NT2/D1 (cell line): Measurements from ENCODE around the gene PFAS.
"Not testable (repeated sequence)": the region's sequence is repeated elsewhere in the genome, so short reads cannot be mapped to it uniquely, and the experiment has no call there.

Experiments
- DNase-seq: peaks from one replicate; pipeline ENCODE4 v3.0.0-alpha.2; 2011; ENCODE audit warnings: low read depth, low spot score
- H3K27me3 ChIP-seq: 2 replicates; pipeline ENCODE4 v1.6.0; 2011; ENCODE audit warnings: mild to moderate bottlenecking; ENCODE audit not compliant: insufficient read length, insufficient read depth
- H3K36me3 ChIP-seq: 2 replicates; pipeline ENCODE4 v1.6.1; 2011; ENCODE audit warnings: mild to moderate bottlenecking, low read length, mixed read lengths; ENCODE audit not compliant: insufficient read depth, insufficient read length
- H3K4me1 ChIP-seq: 2 replicates; pipeline ENCODE4 v1.5.1; 2011; ENCODE audit not compliant: insufficient read depth, insufficient read length
- H3K4me3 ChIP-seq: 2 replicates; pipeline ENCODE4 v1.5.1; 2011; ENCODE audit warnings: low read depth; ENCODE audit not compliant: insufficient read length
- H3K9ac ChIP-seq: 2 replicates; pipeline ENCODE4 v1.6.0; 2011; ENCODE audit warnings: low read depth; ENCODE audit not compliant: insufficient read length
- H3K9me3 ChIP-seq: 2 replicates; pipeline ENCODE4 v1.5.1; 2011; ENCODE audit warnings: mild to moderate bottlenecking, low read length; ENCODE audit not compliant: insufficient read depth
- SUZ12 ChIP-seq: IDR thresholded peaks from 2 replicates; pipeline ENCODE4 v1.6.1; 2011; ENCODE audit not compliant: insufficient read length, insufficient read depth; ENCODE audit errors: extremely low read depth
- YY1 ChIP-seq: IDR thresholded peaks from 2 replicates; pipeline ENCODE4 v1.6.1; 2011; ENCODE audit not compliant: insufficient read length, insufficient read depth
- ZNF274 ChIP-seq: IDR thresholded peaks from 2 replicates; pipeline ENCODE4 v1.6.1; 2011; ENCODE audit warnings: mild to moderate bottlenecking, low read depth, low read length

PFAS gene

DNA sequence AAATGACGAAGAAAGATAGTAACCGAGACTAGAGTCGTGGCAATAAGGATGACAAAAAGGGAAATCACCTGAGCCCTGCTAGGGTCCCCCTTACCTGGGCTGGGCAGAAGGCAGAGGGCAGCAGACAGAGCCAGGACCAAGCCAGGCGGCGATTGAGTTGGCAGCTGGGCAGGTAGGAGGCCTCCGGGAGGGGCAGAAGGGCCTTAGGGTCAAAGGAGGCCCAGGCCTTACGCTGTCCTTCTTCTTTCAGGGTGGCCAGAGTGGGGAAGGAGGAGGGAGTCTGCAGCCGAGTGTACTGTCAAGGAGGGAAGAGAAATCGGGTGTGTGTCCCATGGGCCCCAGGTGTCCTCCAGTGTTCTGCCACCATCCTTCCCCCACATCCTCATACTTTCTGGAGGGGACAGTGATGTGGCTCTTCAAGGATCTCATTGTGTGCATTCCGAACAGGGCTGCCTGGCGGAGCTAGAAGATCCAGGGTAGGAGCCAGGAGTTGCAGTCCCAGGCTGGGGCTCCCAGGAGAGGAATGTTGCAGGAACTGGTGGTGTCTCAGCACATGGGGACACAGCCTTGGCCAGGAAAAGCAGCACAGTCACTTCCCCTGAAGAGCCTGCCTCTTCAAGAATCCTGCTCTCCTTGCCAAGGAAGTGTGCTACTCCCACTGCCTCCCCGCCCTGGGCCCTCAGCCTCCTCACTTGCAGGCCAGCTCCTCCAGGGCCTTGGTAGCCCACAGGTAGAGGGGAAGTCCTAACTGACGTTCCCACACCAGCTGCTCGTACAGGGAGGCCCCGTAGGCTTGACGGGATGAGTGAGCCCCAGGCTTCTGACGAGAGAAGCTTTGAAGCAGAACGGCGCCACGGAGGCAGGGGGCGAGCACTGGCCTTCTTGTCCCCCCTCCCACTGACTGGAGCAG lies 14.5 kb upstream of the PFAS start:
- no peak overlapping the region for H3K9ac ChIP-seq
- H3K27me3 ChIP-seq = no peaks in the 10 kb centered on the region
- peaks cover 89% of the 10 kb centered on the region for H3K36me3 ChIP-seq
- H3K4me3 ChIP-seq = no peak overlapping the region
- no peaks in the 10 kb centered on the region for H3K4me1 ChIP-seq
- TF ChIP-seq SUZ12 (no peak), YY1 (no peak), ZNF274 (no peak)
- DNase-seq = no peak
- no peaks in the 10 kb centered on the region for H3K9me3 ChIP-seq

DNA sequence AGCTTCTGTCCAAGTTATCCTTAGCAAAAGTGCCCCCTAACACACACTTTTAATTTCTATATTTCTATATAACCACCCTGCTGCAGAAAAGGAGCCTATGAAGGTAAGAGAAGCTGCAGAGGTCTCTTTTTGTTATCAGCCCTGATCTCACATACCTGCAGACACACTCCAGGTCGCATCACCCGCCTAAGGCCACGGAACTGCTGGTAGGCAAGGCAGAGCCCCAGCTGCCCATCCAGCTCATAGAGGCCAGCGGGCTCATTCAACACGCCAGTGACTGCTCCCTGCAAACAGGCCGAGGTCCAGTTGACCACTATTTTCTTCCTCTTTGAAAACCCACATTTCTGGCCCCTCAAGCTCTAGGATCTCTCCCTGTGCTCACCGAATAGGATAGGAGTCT lies 13.4 kb upstream of the PFAS start:
- DNase-seq = no peak
- no peaks in the 10 kb centered on the region for H3K9me3 ChIP-seq
- H3K27me3 ChIP-seq = no peaks in the 10 kb centered on the region
- no peaks in the 10 kb centered on the region for H3K4me1 ChIP-seq
- no peak overlapping the region for H3K9ac ChIP-seq
- H3K36me3 ChIP-seq = peaks cover 85% of the 10 kb centered on the region
- no peak overlapping the region for H3K4me3 ChIP-seq
- no peak for TF ChIP-seq ZNF274
- no peak for TF ChIP-seq YY1
- no peak for TF ChIP-seq SUZ12

DNA sequence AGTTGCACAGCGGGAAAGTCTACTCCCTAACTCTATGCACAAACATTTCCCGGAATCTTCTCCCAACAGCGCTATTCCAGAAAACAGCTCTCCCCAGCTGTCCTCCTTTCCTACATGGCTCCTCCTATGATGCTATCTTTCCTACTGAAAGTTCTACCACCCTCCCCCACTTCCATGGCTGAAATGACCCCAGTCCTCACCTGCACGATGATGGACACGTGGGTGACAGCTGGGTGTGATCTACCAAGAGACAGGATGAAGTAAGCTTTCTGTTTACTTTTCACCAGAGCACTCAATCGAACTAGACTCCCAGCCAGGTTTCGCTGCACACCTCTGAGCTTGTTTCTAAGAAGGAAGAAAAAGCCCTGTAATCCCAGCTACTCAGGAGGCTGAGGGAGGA lies 11.9 kb upstream of the PFAS start:
- H3K9ac ChIP-seq = no peak overlapping the region
- DNase-seq = no peak
- H3K9me3 ChIP-seq = no peaks in the 10 kb centered on the region
- no peaks in the 10 kb centered on the region for H3K4me1 ChIP-seq
- TF ChIP-seq ZNF274 (no peak), SUZ12 (no peak), YY1 (no peak)
- no peak overlapping the region for H3K4me3 ChIP-seq
- H3K27me3 ChIP-seq = no peaks in the 10 kb centered on the region
- peaks cover 80% of the 10 kb centered on the region for H3K36me3 ChIP-seq

DNA sequence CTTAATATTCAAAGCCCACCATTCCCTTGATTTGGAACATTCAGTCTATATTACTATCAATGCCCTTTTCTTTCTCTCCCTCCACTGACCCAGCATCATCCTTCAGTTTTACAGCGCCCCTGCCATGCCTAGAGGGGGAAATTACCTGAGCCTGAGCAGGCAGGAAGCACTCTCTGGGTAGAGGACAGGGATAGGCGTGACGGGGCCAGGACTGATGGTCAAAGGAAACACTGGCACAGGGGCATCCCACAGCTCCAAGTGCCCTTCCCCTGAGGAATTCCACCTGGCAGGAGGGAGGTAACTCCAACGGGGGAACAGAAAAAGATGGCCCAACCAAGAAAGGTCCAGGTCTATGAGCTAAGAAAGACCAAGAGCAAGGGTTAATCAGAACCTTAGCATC lies 11.2 kb upstream of the PFAS start:
- no peak overlapping the region for H3K9ac ChIP-seq
- no peak overlapping the region for H3K4me3 ChIP-seq
- no peaks in the 10 kb centered on the region for H3K9me3 ChIP-seq
- peaks cover 77% of the 10 kb centered on the region for H3K36me3 ChIP-seq
- no peaks in the 10 kb centered on the region for H3K4me1 ChIP-seq
- DNase-seq = no peak
- H3K27me3 ChIP-seq = no peaks in the 10 kb centered on the region
- TF ChIP-seq YY1 = no peak
- TF ChIP-seq SUZ12 = no peak

DNA sequence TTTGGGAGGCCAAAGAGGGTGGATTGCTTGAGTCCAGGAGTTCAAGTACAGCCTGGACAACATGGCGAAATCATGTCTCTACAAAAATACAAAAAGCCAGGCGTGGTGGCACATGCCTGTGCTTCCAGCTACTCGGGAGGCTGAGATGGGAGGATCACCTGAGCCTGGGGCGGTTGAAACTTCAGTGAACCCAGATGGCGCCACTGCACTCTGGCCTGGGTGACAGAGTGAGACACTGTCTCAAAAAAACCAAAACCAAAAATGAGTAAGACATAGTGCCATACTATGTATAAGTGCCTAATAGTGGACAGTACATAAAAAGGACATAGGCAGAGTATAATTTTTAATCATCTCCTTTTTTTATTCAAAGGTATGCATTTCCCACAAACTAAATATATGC lies 5.3 kb upstream of the PFAS start:
- DNase-seq = no peak
- H3K9ac ChIP-seq = no peak overlapping the region
- H3K4me3 ChIP-seq = no peak overlapping the region
- no peaks in the 10 kb centered on the region for H3K4me1 ChIP-seq
- no peaks in the 10 kb centered on the region for H3K27me3 ChIP-seq
- no peaks in the 10 kb centered on the region; the same call in 1 of the 2 replicates for H3K9me3 ChIP-seq
- TF ChIP-seq YY1 (no peak), ZNF274 (no peak), SUZ12 (no peak)
- H3K36me3 ChIP-seq = peaks cover 42% of the 10 kb centered on the region

DNA sequence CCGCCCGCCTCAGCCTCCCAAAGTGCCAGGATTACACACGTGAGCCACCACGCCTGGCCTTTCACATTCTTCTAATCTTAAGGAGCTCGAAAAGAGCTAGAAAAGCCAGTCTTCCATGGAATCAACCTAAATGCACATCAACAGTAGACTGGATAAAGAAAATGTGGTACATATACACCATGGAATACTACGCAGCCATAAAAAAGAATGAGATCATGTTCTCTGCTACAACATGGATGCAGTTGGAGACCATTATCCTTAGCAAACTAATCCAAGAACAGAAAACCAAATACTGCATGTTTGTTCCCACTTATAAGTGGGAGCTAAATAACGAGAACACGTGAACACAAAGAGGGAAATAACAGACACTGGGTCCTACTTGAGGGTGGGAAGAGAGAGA lies 4.3 kb upstream of the PFAS start:
- H3K4me1 ChIP-seq = no peaks in the 10 kb centered on the region
- H3K36me3 ChIP-seq = peaks cover 37% of the 10 kb centered on the region
- no peaks in the 10 kb centered on the region; the same call in 1 of the 2 replicates for H3K9me3 ChIP-seq
- no peak overlapping the region for H3K9ac ChIP-seq
- no peak for TF ChIP-seq SUZ12
- no peak for TF ChIP-seq YY1
- TF ChIP-seq ZNF274 = no peak
- no peaks in the 10 kb centered on the region for H3K27me3 ChIP-seq
- no peak for DNase-seq
- no peak overlapping the region for H3K4me3 ChIP-seq

DNA sequence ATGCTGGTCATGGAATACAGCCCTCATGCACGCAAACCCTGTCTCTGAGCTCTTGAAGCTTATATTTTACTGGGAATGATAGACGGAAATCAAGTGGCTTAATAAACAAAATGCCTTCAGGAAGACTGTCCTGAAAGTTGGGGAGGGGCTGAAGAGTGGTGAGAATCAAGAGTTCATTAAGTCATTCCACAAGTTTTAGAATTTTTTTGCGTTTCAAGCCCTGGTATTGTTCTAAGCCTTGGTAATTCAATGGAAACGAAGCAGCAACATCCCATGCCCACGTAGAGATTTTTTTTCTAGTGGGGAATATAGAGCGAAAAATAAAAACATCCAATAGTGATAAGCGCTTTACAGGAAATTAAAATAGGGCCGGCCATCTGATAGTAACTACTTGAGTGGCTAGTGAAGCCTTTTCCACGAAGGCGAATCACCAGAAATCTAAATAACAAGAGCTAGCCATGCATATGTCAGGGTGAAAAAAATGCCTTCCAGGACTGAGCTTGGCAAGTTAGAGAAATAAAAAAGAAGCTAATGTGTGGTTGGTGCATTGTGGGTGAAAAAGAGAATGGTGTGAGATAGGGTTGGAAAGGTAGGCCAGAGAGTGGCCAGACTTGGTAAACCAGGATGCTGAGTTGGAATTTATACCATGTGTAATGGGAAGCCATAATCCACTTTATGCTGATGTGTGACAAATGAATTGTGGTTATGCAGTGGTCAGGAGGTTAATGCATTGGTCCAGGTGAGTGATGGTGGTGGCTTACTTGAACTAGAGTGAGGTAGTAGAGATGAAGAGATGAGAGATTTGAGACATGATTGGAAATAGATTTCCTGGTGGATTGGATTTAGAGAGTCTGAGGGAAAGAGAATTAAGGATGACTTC lies 772 bp downstream of the PFAS start:
- peak overlapping the region; percentile 94 for H3K9ac ChIP-seq
- TF ChIP-seq ZNF274 (no peak), YY1 (no peak), SUZ12 (no peak)
- H3K4me1 ChIP-seq = no peaks in the 10 kb centered on the region
- H3K27me3 ChIP-seq = no peaks in the 10 kb centered on the region
- no peak for DNase-seq
- H3K9me3 ChIP-seq = no peaks in the 10 kb centered on the region; the same call in 1 of the 2 replicates
- H3K4me3 ChIP-seq = peak overlapping the region; percentile 93
- peaks cover 29% of the 10 kb centered on the region for H3K36me3 ChIP-seq

DNA sequence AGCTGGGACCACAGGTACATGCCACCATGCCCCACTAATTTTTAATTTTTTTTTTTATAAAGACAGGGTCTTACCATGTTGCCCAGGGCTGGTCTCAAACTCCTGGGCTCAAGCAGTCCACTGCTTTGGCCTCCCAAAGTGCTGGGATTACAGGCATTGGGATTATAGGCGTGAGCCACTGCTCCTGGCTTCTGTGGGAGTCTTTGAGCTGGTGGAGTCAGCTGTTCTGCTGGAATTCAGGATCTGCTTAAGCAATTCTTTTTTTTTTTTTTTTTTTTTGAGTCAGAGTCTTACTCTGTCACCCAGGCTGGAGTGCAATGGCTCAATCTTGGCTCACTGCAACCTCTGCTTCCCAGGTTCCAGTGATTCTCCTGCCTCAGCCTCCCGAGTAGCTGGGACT lies 2.3 kb downstream of the PFAS start:
- H3K4me1 ChIP-seq, H3K9ac ChIP-seq, H3K27me3 ChIP-seq, DNase-seq, H3K9me3 ChIP-seq, H3K4me3 ChIP-seq: not testable (repeated sequence)
- H3K36me3 ChIP-seq = peaks cover 34% of the 10 kb centered on the region
